HEK293 (cell line): ENCODE data around the gene CCHCR1.

Experiments
- CTCF ChIA-PET: fragments of 350-600 bp; formaldehyde crosslinking; extraction: SDS; loops from one replicate; lab custom pipeline; 2021; ENCODE audit warnings: antibody characterized with exemption; lab: Yijun Ruan, JAX
- POLR2A ChIA-PET: fragments of 300-600 bp; formaldehyde crosslinking; extraction: SDS; loops from one replicate; lab custom pipeline; 2020; ENCODE audit warnings: antibody characterized with exemption, inconsistent platforms; lab: Yijun Ruan, JAX
- H3K27ac ChIP-seq: fragments of 200-500 bp; sonication (Bioruptor generic); 2 replicates; pipeline ENCODE4 v1.5.1; 2014; ENCODE audit warnings: low read depth, low read length, control low read depth, inconsistent platforms; ENCODE audit errors: extremely low read depth
- H3K36me3 ChIP-seq, 2 experiments: fragments of 200-500 bp in 1 of 2; sonication (Bioruptor generic) in 1 of 2; 1 replicate in 1 of 2; 2 replicates in 1 of 2; pipeline ENCODE4 v1.5.1; 2014 to 2017; ENCODE audit warnings: inconsistent platforms in 2 of 2, low read length in 2 of 2; ENCODE audit not compliant: control insufficient read depth in 2 of 2, insufficient read depth in 1 of 2
- H3K4me1 ChIP-seq: fragments of 200-500 bp; sonication (Bioruptor generic); 2 replicates; pipeline ENCODE4 v1.5.1; 2014; ENCODE audit warnings: mild to moderate bottlenecking, low read length, inconsistent platforms; ENCODE audit not compliant: control insufficient read depth, insufficient read depth
- H3K4me3 ChIP-seq: 2 replicates; pipeline ENCODE4 v1.5.1; 2011; ENCODE audit warnings: low read depth, mild to moderate bottlenecking, control low read depth, low read length, moderate library complexity
- H3K9me3 ChIP-seq: fragments of 200-500 bp; sonication (Bioruptor generic); 2 replicates; pipeline ENCODE4 v1.5.1; 2014; ENCODE audit warnings: low read depth, low read length, inconsistent platforms; ENCODE audit not compliant: control insufficient read depth, insufficient read depth
- GLI4 ChIP-seq: fragments of 450-650 bp; formaldehyde crosslinking; IDR thresholded peaks from 2 replicates; pipeline ENCODE4 v1.5.1; 2016; ENCODE audit warnings: missing biosample characterization, missing genetic modification characterization
- KLF1 ChIP-seq: fragments of 450-650 bp; formaldehyde crosslinking; IDR thresholded peaks from 2 replicates; pipeline ENCODE4 v1.5.1; 2016; ENCODE audit warnings: missing biosample characterization, missing genetic modification characterization
- KLF7 ChIP-seq: fragments of 450-650 bp; formaldehyde crosslinking; IDR thresholded peaks from 2 replicates; pipeline ENCODE4 v1.5.1; 2016; ENCODE audit warnings: missing biosample characterization, missing genetic modification characterization, borderline replicate concordance
- TRIM28 ChIP-seq: IDR thresholded peaks from 2 replicates; pipeline ENCODE4 v1.6.1; 2011; ENCODE audit warnings: low read length, control low read depth, borderline replicate concordance
- ZEB2 ChIP-seq: fragments of 450-650 bp; formaldehyde crosslinking; IDR thresholded peaks from 2 replicates; pipeline ENCODE4 v1.5.1; 2016; ENCODE audit warnings: missing biosample characterization, missing genetic modification characterization
- ZNF112 ChIP-seq: fragments of 450-650 bp; formaldehyde crosslinking; IDR thresholded peaks from 2 replicates; pipeline ENCODE4 v1.5.0; 2017; ENCODE audit warnings: missing biosample characterization, missing genetic modification characterization
- ZNF132 ChIP-seq: fragments of 450-650 bp; formaldehyde crosslinking; IDR thresholded peaks from 2 replicates; pipeline ENCODE4 v1.5.1; 2017; ENCODE audit warnings: missing biosample characterization, missing genetic modification characterization, borderline replicate concordance
- ZNF140 ChIP-seq: fragments of 450-650 bp; formaldehyde crosslinking; IDR thresholded peaks from 2 replicates; pipeline ENCODE4 v1.5.1; 2016; ENCODE audit warnings: missing biosample characterization, missing genetic modification characterization
- ZNF18 ChIP-seq: fragments of 450-650 bp; formaldehyde crosslinking; IDR thresholded peaks from 2 replicates; pipeline ENCODE4 v1.5.1; 2016; ENCODE audit warnings: missing biosample characterization, missing genetic modification characterization
- ZNF324 ChIP-seq: fragments of 450-650 bp; formaldehyde crosslinking; IDR thresholded peaks from 2 replicates; pipeline ENCODE4 v1.5.1; 2016; ENCODE audit warnings: missing biosample characterization, missing genetic modification characterization
- ZNF37A ChIP-seq: fragments of 450-650 bp; IDR thresholded peaks from 2 replicates; pipeline ENCODE4 v1.5.1; 2018; ENCODE audit warnings: missing biosample characterization, missing genetic modification characterization
- ZNF391 ChIP-seq: fragments of 450-650 bp; formaldehyde crosslinking; IDR thresholded peaks from 2 replicates; pipeline ENCODE4 v1.5.1; 2016; ENCODE audit warnings: low read depth, missing biosample characterization, missing genetic modification characterization, borderline replicate concordance
- ZNF580 ChIP-seq: fragments of 450-650 bp; formaldehyde crosslinking; IDR thresholded peaks from 2 replicates; pipeline ENCODE4 v1.5.1; 2016; ENCODE audit warnings: missing biosample characterization, missing genetic modification characterization
- ZNF626 ChIP-seq: fragments of 450-650 bp; sonication (Bioruptor Pico); formaldehyde crosslinking; IDR thresholded peaks from 2 replicates; pipeline ENCODE4 v1.5.1; 2018; ENCODE audit warnings: missing biosample characterization, missing genetic modification characterization, inconsistent platforms
- ZNF660 ChIP-seq: fragments of 450-650 bp; IDR thresholded peaks from 2 replicates; pipeline ENCODE4 v1.5.1; 2018; ENCODE audit warnings: missing biosample characterization, mild to moderate bottlenecking, missing genetic modification characterization
- ZNF664 ChIP-seq: fragments of 450-650 bp; formaldehyde crosslinking; IDR thresholded peaks from 2 replicates; pipeline ENCODE4 v1.5.1; 2016; ENCODE audit warnings: missing biosample characterization, missing genetic modification characterization
- ZNF76 ChIP-seq: fragments of 450-650 bp; formaldehyde crosslinking; IDR thresholded peaks from 2 replicates; pipeline ENCODE4; 2016; ENCODE audit warnings: low read depth, missing biosample characterization, missing genetic modification characterization, borderline replicate concordance
- ZNF785 ChIP-seq: fragments of 450-650 bp; formaldehyde crosslinking; IDR thresholded peaks from 2 replicates; pipeline ENCODE4 v1.5.1; 2016; ENCODE audit warnings: missing biosample characterization, missing genetic modification characterization
- ZSCAN23 ChIP-seq: fragments of 450-650 bp; formaldehyde crosslinking; IDR thresholded peaks from 2 replicates; pipeline ENCODE4 v1.5.1; 2016; ENCODE audit warnings: missing biosample characterization, missing genetic modification characterization
- TF ChIP-seq, protein P1 (sequence below): fragments of 450-650 bp; IDR thresholded peaks from 2 replicates; pipeline ENCODE4 v1.5.1; 2018; ENCODE audit warnings: missing biosample characterization, mild to moderate bottlenecking, missing genetic modification characterization
- TF ChIP-seq, protein P2 (sequence below): fragments of 450-650 bp; formaldehyde crosslinking; IDR thresholded peaks from 2 replicates; pipeline ENCODE4 v1.5.1; 2016; ENCODE audit warnings: missing biosample characterization, missing genetic modification characterization
- TF ChIP-seq, protein P3 (sequence below): fragments of 450-650 bp; formaldehyde crosslinking; IDR thresholded peaks from 2 replicates; pipeline ENCODE4 v1.5.1; 2016; ENCODE audit warnings: missing biosample characterization, missing genetic modification characterization

CCHCR1 gene

GRCh38 chr6:31192431-31193105 is 35.0 kb upstream of the CCHCR1 start (continued):
- TF ChIP-seq ZNF785 (tag by site-specific recombination) = 0 out of 2 replicates have a peak, but pooled peaks have one; percentile 25
- TF ChIP-seq, protein P1, sequence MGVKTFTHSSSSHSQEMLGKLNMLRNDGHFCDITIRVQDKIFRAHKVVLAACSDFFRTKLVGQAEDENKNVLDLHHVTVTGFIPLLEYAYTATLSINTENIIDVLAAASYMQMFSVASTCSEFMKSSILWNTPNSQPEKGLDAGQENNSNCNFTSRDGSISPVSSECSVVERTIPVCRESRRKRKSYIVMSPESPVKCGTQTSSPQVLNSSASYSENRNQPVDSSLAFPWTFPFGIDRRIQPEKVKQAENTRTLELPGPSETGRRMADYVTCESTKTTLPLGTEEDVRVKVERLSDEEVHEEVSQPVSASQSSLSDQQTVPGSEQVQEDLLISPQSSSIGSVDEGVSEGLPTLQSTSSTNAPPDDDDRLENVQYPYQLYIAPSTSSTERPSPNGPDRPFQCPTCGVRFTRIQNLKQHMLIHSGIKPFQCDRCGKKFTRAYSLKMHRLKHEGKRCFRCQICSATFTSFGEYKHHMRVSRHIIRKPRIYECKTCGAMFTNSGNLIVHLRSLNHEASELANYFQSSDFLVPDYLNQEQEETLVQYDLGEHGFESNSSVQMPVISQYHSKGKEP (tag by site-specific recombination) = peak; percentile 31; the same call in 1 of the 2 replicates
- peak; percentile 96 for TF ChIP-seq ZNF580 (tag by site-specific recombination)
- peak; percentile 34; the same call in 1 of the 2 replicates for TF ChIP-seq ZNF324 (tag by site-specific recombination)
- TF ChIP-seq KLF1 (tag by site-specific recombination) = peak; percentile 54
- TF ChIP-seq ZEB2 = peak; percentile 58
- peak; percentile 60; the same call in 1 of the 2 replicates for TF ChIP-seq KLF7
- peak; percentile 83 for TF ChIP-seq ZNF18 (tag by site-specific recombination)
- TF ChIP-seq ZSCAN23 = 0 out of 2 replicates have a peak, but pooled peaks have one; percentile 28
- 0 out of 2 replicates have a peak, but pooled peaks have one; percentile 26 for TF ChIP-seq ZNF391 (tag by site-specific recombination)
- TF ChIP-seq, protein P2, sequence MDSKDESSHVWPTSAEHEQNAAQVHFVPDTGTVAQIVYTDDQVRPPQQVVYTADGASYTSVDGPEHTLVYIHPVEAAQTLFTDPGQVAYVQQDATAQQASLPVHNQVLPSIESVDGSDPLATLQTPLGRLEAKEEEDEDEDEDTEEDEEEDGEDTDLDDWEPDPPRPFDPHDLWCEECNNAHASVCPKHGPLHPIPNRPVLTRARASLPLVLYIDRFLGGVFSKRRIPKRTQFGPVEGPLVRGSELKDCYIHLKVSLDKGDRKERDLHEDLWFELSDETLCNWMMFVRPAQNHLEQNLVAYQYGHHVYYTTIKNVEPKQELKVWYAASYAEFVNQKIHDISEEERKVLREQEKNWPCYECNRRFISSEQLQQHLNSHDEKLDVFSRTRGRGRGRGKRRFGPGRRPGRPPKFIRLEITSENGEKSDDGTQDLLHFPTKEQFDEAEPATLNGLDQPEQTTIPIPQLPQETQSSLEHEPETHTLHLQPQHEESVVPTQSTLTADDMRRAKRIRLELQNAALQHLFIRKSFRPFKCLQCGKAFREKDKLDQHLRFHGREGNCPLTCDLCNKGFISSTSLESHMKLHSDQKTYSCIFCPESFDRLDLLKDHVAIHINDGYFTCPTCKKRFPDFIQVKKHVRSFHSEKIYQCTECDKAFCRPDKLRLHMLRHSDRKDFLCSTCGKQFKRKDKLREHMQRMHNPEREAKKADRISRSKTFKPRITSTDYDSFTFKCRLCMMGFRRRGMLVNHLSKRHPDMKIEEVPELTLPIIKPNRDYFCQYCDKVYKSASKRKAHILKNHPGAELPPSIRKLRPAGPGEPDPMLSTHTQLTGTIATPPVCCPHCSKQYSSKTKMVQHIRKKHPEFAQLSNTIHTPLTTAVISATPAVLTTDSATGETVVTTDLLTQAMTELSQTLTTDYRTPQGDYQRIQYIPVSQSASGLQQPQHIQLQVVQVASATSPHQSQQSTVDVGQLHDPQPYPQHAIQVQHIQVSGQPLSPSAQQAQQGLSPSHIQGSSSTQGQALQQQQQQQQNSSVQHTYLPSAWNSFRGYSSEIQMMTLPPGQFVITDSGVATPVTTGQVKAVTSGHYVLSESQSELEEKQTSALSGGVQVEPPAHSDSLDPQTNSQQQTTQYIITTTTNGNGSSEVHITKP = peak; percentile 34; the same call in 1 of the 2 replicates
- TF ChIP-seq, all 188 proteins: peak for 27; not testable (repeated sequence) for 161

GRCh38 chr6:31190488-31190887 is 32.9 kb upstream of the CCHCR1 start:
- Histone ChIP-seq H3K27ac (no peak overlapping the region), H3K4me3 (no peak overlapping the region), H3K9me3 (no peaks in the 10 kb centered on the region), H3K4me1 (peaks cover 3% of the 10 kb centered on the region; the same call in 1 of the 2 replicates), H3K36me3 (no peaks in the 10 kb centered on the region)
- ChIA-PET CTCF (interaction anchor here (0.6 to 9.7 kb wide), 3 partner anchors 53 to 108 kb away, joined by 3 to 100 read pairs (median 3); no protein-coding TSS in a partner anchor), POLR2A (no interaction called here)
- TF ChIP-seq ZNF626 (tag by site-specific recombination) (no peak), ZNF112 (tag by site-specific recombination) (no peak), TRIM28 (no peak), ZNF664 (tag by site-specific recombination) (no peak), ZNF76 (no peak), ZNF37A (tag by site-specific recombination) (no peak), ZNF660 (no peak), ZNF580 (tag by site-specific recombination) (no peak), GLI4 (tag by site-specific recombination) (no peak), ZNF132 (tag by site-specific recombination) (no peak), ZNF140 (tag by site-specific recombination) (no peak)
- TF ChIP-seq, protein P3, sequence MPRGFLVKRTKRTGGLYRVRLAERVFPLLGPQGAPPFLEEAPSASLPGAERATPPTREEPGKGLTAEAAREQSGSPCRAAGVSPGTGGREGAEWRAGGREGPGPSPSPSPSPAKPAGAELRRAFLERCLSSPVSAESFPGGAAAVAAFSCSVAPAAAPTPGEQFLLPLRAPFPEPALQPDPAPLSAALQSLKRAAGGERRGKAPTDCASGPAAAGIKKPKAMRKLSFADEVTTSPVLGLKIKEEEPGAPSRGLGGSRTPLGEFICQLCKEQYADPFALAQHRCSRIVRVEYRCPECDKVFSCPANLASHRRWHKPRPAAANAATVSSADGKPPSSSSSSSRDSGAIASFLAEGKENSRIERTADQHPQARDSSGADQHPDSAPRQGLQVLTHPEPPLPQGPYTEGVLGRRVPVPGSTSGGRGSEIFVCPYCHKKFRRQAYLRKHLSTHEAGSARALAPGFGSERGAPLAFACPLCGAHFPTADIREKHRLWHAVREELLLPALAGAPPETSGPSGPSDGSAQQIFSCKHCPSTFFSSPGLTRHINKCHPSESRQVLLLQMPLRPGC (tag by site-specific recombination) = no peak
- TF ChIP-seq, protein P2 = no peak
